HG03097 (cell line): ENCODE data around the gene RASEF.
"Not testable (repeated sequence)": the region's sequence is repeated elsewhere in the genome, so short reads cannot be mapped to it uniquely, and the experiment has no call there.

Experiments used
- ATAC-seq: cut with Tn5 transposase; IDR thresholded peaks from one replicate; pipeline ENCODE4 v1.9.1; 2021; ENCODE audit not compliant: unreplicated experiment, low FRiP score

RASEF gene

GRCh38 chr9:83062651-83063527 lies at the start of gene RASEF:
RASEF (minus strand) TSS chr9:83063142; CDS start chr9:83062867, 275 bp downstream.
- no peak for ATAC-seq

- no peak for ATAC-seq
These were observed 48.2 kb upstream of the RASEF start for GRCh38 chr9:83111169-83111568.

- no peak for ATAC-seq
These were observed 46.4 kb upstream of the RASEF start for GRCh38 chr9:83109296-83109695.

- no peak for ATAC-seq
These were observed 45.3 kb upstream of the RASEF start for GRCh38 chr9:83108208-83108607.

GRCh38 chr9:83106772-83107171 lies 43.8 kb upstream of the RASEF start:
- no peak for ATAC-seq

- no peak for ATAC-seq
These were observed 43.3 kb upstream of the RASEF start for GRCh38 chr9:83106263-83106662.

GRCh38 chr9:83097633-83098032 lies 34.7 kb upstream of the RASEF start:
- ATAC-seq = no peak

- ATAC-seq = not testable (repeated sequence)
These were observed 30.4 kb upstream of the RASEF start for GRCh38 chr9:83093311-83093710.

- ATAC-seq = no peak
These were observed 18.9 kb upstream of the RASEF start for GRCh38 chr9:83081846-83082245.

- no peak for ATAC-seq
These were observed 18.1 kb upstream of the RASEF start for GRCh38 chr9:83081010-83081409.

- not testable (repeated sequence) for ATAC-seq
These were observed 13.0 kb upstream of the RASEF start for GRCh38 chr9:83075932-83076331.

GRCh38 chr9:83072498-83072897 lies 9.6 kb upstream of the RASEF start:
- not testable (repeated sequence) for ATAC-seq

GRCh38 chr9:83071626-83072025 lies 8.7 kb upstream of the RASEF start:
- ATAC-seq = no peak

- ATAC-seq = no peak
These were observed 7.3 kb upstream of the RASEF start for GRCh38 chr9:83070261-83070660.

- ATAC-seq = no peak
These were observed 6.7 kb upstream of the RASEF start for GRCh38 chr9:83069651-83070050.

GRCh38 chr9:83068414-83068813 lies 5.5 kb upstream of the RASEF start:
- no peak for ATAC-seq

GRCh38 chr9:83067579-83067978 lies 4.6 kb upstream of the RASEF start:
- ATAC-seq = no peak

GRCh38 chr9:83066771-83067170 lies 3.8 kb upstream of the RASEF start:
- ATAC-seq = no peak

- no peak for ATAC-seq
These were observed 2.3 kb upstream of the RASEF start for GRCh38 chr9:83065233-83065632.

- ATAC-seq = no peak
These were observed 822 bp downstream of the RASEF start for GRCh38 chr9:83061990-83062650.

GRCh38 chr9:83061036-83061435 lies 1.9 kb downstream of the RASEF start:
- no peak for ATAC-seq

- no peak for ATAC-seq
These were observed 2.4 kb downstream of the RASEF start for GRCh38 chr9:83060556-83060955.
